Stimulated activated CD8-positive, alpha-beta memory T cell treated with anti-CD3 and anti-CD28 coated beads, Interleukin-12 subunit alpha, Interleukin-12 subunit beta, amount 100 ng/mL, for 4 hours (primary cell): ENCODE data around the gene CEP112.

ENCODE experiments used
- DNase-seq: peaks from one replicate; pipeline ENCODE4 v3.0.0-alpha.2; 2020; ENCODE audit warnings: low read depth

The CEP112 gene

GRCh38 chr17:65730711-65731169, 461.2 kb downstream of the CEP112 start:
- DNase-seq = no peak

- no peak for DNase-seq
These were observed 462.7 kb downstream of the CEP112 start for GRCh38 chr17:65729207-65729606.

DNA sequence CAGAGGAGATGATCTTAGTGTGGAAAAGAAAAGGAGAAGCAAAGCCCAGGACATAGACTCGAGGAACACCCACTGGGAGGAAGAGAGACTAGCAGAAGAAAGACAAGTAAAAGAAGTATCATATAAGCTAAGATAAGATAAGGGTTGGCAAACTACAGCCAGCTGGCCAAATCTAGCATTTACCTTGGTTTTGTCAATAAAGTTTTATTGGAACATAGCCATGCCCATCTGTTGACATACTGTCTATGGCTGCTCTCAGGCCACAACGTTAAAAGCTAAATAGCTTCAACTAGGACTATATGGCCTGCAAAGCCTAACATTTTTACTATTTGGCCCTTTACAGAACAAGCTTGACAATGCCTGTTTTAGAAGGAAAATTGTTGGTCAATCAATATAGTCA, 464.1 kb downstream of the CEP112 start:
- no peak for DNase-seq

DNA sequence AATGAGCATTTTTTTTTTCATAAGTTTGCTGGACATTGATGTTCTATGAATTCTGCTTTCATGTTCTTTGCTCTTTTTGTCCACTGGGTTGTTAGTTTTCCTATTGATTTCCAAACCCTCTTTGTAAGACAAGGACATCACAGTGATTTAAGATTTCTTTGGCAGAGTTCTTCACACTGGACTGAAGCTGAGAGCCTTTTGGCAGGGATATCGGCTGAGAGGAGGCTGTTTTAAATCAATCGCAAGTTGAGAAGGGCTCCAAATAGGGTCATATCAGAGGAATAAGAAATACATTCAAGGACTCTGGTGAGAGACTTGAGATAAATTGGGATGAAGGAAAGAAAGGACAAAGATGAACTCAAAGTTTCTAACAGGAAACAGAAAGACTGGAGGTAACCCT, 464.7 kb downstream of the CEP112 start:
- DNase-seq = no peak

DNA sequence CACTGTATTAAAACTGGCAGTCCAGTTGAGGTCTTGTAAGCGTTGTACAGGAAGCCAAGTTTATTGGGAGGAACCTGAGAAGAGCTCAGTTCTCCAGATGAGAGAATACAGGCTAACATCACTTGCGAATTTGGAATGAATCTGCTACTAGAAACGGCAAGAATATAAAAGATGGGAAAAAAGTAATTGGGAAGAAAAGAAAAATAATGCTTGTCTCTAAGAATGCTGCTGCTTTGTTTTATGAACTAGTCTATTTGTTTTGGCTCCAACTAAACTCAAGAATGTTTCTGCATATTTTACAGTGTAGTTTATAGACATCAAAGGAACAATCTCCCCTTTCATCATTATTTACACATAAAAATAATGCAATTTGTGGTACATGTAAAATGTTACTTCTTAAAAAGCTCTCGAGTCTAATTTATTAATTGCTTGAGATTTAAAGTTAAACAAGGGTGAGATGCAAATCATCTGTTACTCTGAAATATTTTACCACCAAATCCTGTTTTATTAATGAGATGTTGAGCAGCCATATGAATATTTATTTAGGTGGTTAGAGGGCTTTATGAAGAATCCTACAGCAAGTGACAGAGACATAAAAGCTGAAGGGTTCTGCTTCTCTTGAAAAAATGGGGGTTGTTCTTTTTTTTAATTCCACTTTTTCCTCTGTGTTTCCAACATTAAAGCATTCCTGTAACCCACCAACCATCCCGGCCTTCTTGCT, 468.3 kb downstream of the CEP112 start:
- no peak for DNase-seq

GRCh38 chr17:65718601-65719000, 473.3 kb downstream of the CEP112 start:
- no peak for DNase-seq

GRCh38 chr17:65712383-65713267, 479.3 kb downstream of the CEP112 start:
- DNase-seq = no peak

DNA sequence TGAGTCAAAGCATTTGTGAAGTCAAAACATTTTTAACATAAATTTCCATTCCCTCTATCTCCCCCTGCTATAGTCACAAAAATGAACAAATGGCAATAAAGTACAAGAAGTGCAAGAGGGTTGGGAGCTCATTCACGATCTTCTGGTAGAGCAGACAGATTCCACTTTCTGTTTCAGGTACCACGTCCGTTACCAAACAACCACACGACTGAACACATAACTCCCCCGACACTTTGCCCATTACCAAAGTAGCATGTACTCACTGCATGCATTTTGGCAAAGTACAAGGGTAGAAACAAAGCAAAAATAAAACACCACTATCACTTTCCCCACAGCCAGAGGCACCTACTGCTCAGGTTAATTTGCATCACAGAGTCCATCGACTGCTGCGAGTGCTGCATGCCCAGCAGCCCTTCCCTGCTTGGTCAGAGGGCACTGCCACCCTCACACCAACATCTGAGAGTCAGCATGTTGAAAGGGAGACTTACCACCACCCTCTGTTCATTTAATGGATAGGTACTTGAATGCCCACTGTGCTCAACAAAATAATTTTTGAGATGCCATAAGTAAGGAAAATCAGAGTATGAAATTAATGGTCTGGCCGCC, 480.2 kb downstream of the CEP112 start:
- no peak for DNase-seq

GRCh38 chr17:65707780-65708179, 484.2 kb downstream of the CEP112 start:
- DNase-seq = no peak

GRCh38 chr17:65704731-65705130, 487.2 kb downstream of the CEP112 start:
- no peak for DNase-seq

GRCh38 chr17:65703891-65704290, 488.0 kb downstream of the CEP112 start:
- no peak for DNase-seq

DNA sequence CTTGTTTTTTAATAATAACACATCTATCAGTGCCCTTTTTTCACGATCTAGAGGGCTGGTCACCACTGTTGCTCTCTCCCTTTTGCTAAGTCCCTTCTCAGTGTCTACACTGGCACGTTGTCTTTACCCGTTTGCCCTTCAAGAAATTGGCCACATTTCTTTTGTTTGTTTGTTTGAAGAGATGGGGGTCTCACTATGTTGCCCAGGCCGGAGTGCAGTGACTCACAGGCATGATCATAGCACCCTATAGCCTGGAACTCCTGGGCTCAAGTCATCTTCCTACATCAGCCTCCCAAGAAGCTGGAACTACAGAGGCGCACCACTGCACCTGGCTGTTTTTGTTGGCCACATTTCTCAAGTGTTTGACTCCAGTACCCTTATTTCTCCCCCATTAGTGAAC, 492.5 kb downstream of the CEP112 start:
- no peak for DNase-seq

DNA sequence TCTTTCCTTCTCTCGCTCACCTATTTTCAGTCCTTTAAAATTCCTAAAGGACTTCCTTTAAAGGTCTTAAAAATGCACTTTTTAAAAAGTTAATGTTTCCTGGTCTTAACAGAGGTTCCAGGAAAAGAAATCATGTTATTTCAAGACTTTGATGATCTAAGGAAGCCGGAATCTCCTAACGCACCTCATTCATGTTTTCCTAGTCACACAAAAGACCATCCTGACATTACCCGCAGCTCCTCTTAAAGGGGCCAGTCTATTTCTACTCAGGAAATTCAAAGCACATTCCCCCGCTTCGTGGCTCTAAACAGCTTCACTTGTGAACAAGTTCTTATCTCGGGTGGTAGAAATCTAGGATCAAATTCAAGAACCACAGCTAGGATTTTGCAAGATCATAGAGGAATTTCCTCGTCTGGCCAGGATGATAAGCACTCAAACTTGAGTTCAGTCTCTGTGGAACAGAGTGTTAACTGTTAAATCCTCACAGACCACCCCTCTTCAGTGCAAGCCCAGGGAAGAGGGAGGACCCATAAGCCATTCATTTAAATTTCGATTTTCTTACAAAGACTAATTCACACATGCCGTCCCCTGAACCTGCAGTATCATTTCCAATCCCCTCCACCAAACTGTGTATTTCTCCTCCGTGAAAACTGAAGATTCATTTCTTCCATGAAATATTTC, 493.4 kb downstream of the CEP112 start:
- DNase-seq = no peak

DNA sequence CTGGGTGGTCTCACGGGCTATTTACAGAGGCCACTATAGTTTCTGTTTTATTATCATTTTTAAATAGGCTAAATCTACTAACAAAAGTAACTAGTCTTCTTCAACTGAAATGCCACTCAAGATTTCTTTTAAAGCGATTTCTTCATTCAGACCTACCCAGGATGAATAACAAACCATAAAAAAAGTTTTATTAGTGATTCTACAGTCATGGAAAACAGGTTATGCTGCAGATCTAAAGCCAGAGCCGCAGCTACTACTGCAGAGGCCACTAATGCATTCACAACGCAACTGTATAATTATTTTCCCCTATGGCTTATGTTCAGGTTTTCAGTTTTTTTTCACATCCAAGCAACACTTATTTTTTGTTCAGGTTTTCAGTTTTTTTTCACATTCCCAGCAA, 494.3 kb downstream of the CEP112 start:
- no peak for DNase-seq

DNA sequence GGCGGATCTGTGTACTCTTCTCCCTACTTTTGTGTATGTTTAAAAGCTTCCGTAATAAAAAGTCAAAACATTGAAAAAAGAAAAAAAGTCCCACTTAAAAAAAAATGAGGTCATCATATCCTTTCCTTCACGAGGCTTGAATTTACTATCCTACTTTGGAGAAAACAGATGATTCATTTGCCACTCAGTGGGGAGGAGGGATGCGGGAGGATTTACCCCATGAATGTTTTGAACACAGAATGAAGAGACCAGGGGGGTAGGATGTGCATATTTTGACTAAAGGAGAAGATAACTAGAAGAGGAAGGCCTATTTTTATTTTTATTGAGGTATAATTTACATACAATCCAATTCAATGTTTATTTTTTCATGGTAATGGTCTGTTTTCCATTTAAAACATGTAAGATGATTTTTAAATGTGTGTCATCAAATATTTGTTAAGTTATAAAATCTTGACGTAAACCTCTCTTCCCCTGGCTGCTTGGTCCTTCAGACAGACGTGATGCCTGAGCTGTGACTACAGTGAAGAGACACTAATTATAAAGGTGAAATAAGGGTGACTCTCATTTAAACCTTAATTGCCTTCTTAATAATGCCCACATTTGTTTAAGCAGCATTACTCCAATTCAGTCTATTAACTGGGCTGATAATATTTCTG, 495.1 kb downstream of the CEP112 start:
- DNase-seq = no peak

- DNase-seq = no peak
These were observed 497.3 kb downstream of the CEP112 start for GRCh38 chr17:65694601-65695000.

GRCh38 chr17:65690626-65691310, 501.2 kb downstream of the CEP112 start:
- no peak for DNase-seq

- DNase-seq = no peak
These were observed 503.6 kb downstream of the CEP112 start for GRCh38 chr17:65688307-65688706.

DNA sequence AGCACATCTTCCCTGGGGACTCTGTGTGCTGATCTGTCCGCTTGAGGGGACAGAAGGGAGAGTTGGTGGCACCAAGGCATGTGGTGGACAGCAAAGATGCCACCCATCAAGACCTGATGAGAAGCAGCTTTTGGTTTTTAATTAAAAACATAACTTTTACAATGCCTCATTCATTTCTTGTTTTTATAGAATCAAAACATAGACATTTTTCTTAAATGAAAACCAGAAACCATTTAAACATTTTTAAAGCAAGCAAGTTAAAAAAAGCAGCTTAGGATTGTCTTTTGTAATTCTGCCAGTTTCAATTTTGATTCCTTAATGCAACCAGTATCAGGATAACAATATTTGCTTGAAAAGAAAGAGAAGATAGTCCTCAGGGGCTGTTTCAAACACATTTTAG, 506.8 kb downstream of the CEP112 start:
- DNase-seq = no peak

- no peak for DNase-seq
These were observed 507.3 kb downstream of the CEP112 start for GRCh38 chr17:65684631-65685030.

DNA sequence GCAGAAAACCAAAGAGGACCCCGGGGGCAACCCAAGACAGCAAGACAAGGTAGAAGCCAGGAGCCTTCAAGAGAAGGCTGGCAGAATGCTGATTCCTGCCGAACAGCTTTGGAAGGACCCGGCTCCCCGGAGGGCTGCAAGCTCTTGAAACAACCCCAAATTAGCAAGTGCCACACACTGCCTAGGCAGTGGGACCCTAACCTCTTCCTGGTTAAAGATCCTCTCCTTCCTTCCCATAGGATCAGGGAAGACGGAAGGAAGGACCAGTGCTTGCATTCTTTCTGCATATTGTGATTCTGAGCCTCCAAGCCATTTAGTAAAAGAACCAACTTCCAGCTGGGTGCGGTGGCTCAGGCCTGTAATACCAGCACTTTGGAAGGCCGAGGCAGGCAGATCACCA, 508.5 kb downstream of the CEP112 start:
- DNase-seq = no peak
